GM12891 (cell line): Measurements from ENCODE around the gene APOBEC3A.

Experiments
- POLR2A ChIP-seq: IDR thresholded peaks from 2 replicates; pipeline ENCODE4 v1.6.1; 2011; ENCODE audit warnings: low read depth, low read length, control low read depth
- POLR2AphosphoS5 ChIP-seq: IDR thresholded peaks from 2 replicates; pipeline ENCODE4 v1.6.1; 2011; ENCODE audit warnings: low read depth, low read length, control low read depth
- POU2F2 ChIP-seq: IDR thresholded peaks from 2 replicates; pipeline ENCODE4 v1.6.1; 2011; ENCODE audit warnings: low read depth, mild to moderate bottlenecking, control low read depth, low read length, moderate library complexity
- TAF1 ChIP-seq: IDR thresholded peaks from 2 replicates; pipeline ENCODE4 v1.6.1; 2011; ENCODE audit warnings: low read depth, low read length, control low read depth

DNA sequence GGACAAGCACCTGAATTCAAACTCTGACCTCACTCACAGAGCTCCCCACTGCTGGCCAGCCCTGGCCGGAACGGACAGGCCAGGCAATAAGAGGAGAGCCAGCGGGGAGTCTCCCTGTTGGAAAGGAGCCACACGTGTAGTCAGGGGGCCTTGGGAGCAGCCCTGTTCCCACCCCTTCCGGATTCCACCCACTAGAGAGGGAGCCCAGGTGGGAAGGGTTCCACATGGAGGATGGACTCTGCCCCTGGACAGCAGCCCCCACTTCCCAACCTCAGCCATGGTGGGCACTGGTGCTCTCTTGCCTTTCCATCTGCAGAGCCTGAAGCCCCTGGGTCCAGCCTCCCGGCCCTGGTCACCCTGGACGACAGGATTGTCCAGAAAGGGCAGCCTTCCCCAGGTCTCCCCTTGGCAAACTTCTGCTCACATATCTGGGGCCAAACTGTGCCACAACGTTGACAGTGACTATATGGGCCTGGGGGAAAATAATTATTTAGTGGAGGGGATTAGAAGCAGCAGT, 7.5 kb upstream of the APOBEC3A start:
- no peak for TF ChIP-seq POLR2A
- TF ChIP-seq TAF1: no peak
- no peak for TF ChIP-seq POLR2AphosphoS5
- TF ChIP-seq POU2F2: no peak
